Urinary bladder (tissue), 4 donors: ENCODE measurements around the gene ZNF853. TPM values are rescaled to one million over a fixed set of nuclear protein-coding genes. Genes with fewer than 3 reads are reported as not detected.
"Not testable (repeated sequence)": the region's sequence is repeated elsewhere in the genome, so short reads cannot be mapped to it uniquely, and the experiment has no call there.

Source experiments
- DNase-seq: peaks from one replicate; pipeline ENCODE4 v3.0.0-alpha.2; 2015; ENCODE audit errors: extremely low spot score
- H3K27ac ChIP-seq: one replicate; pipeline ENCODE4 v1.5.1; 2013; ENCODE audit warnings: low read depth, mild to moderate bottlenecking, moderate library complexity
- H3K36me3 ChIP-seq: one replicate; pipeline ENCODE4 v1.6.1; 2013; ENCODE audit warnings: mild to moderate bottlenecking, moderate library complexity; ENCODE audit not compliant: insufficient read depth
- H3K4me1 ChIP-seq: one replicate; pipeline ENCODE4 v1.6.1; 2013; ENCODE audit warnings: mild to moderate bottlenecking, moderate library complexity; ENCODE audit not compliant: insufficient read depth
- H3K4me3 ChIP-seq: one replicate; pipeline ENCODE4 v1.5.1; 2013; ENCODE audit warnings: low read depth, low read length
- WGBS: extraction: QIAGEN DNeasy Blood & Tissue Kit; methylation state at CpG from one replicate; pipeline ENCODE4 v1.1.7; 2013; 5-methylcytosine and 5-hydroxymethylcytosine counted together
- polyA plus RNA-seq: library from polyadenylated mRNA; stranded (reverse); fragments of 200-250 nt; gene quantifications from one replicate; pipeline ENCODE4 v1.2.3, GENCODE V29; 2013
- total RNA-seq: library from RNA; depleted of rRNA; stranded (reverse); fragments of >200 nt; gene quantifications from one replicate; pipeline ENCODE4 v1.2.3, GENCODE V29; 2014
- donor health status: healthy with polysubstance abuse.
- donor health status: healthy.

Gene ZNF853
- 6.6 TPM for total RNA-seq
- 13.2 TPM for polyA plus RNA-seq

- no peaks in the 10 kb centered on the region for H3K36me3 ChIP-seq
- 3% methylated on average over 91 of the region's 91 CpGs for WGBS
- H3K4me3 ChIP-seq = peak within 1 kb of the TSS; percentile 84
- DNase-seq = no peak
- H3K27ac ChIP-seq = no peak within 1 kb of the TSS
- peaks cover 3% of the 10 kb centered on the region for H3K4me1 ChIP-seq
These were observed at the start of gene ZNF853 for GRCh38 chr7:6614953-6615722. Gene ZNF853, plus strand, starts transcription at chr7:6615610. Its CDS starts 565 bp downstream, at chr7:6616175.

DNA sequence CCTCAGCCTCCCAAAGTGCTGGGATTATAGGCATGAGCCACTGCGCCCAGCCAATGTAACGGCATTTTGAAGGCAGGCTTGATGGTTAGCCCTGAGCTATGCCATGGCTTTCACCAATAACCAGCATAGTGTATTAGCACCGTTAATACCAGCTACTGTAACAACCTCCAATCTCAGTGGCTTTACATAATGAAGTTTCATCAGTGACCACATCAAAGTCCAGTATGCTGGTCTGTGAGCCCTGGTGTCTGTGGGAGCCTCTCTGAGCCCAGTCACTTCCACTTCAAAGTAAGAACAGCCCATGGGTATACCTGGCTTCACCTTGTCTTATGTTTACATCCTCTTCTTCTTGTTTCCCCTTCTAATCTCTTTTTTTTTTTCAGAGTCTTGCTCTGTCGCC, 49.8 kb upstream of the ZNF853 start:
- Histone ChIP-seq H3K4me3 (no peak overlapping the region), H3K4me1 (no peaks in the 10 kb centered on the region), H3K36me3 (no peaks in the 10 kb centered on the region), H3K27ac (no peak overlapping the region)
- WGBS = 90% methylated on average over 4 of the region's 4 CpGs
- DNase-seq = no peak

DNA sequence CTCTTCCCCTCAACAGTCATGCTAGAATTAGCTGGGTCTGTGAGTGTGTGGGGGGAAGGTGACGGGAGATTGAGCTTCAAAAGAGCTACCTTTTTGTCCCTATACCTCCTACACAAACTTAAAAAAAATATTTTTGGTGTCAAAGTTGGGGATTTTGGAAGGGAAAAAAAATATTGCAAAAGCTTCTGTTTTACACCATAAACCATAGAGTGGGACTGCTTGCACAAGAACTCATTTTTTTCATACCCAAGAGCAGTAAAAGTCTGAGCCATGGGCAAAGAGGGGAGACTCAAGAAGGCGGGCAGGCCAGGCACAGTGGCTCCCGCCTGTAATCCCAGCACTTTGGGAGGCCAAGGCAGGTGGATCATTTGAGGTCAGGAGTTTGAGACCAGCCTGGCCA, 47.5 kb upstream of the ZNF853 start:
- no peak for DNase-seq
- WGBS = 87% methylated on average over 3 of the region's 3 CpGs

GRCh38 chr7:6571160-6571779, 44.1 kb upstream of the ZNF853 start:
- 66% methylated on average over 7 of the region's 7 CpGs for WGBS
- DNase-seq = no peak
- Histone ChIP-seq H3K27ac (no peak overlapping the region), H3K4me3 (no peak overlapping the region), H3K4me1 (no peaks in the 10 kb centered on the region), H3K36me3 (no peaks in the 10 kb centered on the region)

More for the DNA sequence above, 47.5 kb upstream of the ZNF853 start:
- Histone ChIP-seq H3K4me1 (no peaks in the 10 kb centered on the region), H3K36me3 (no peaks in the 10 kb centered on the region), H3K4me3 (no peak overlapping the region), H3K27ac (no peak overlapping the region)

GRCh38 chr7:6575281-6576023, 40.0 kb upstream of the ZNF853 start:
- 77% methylated on average over 9 of the region's 9 CpGs for WGBS
- Histone ChIP-seq H3K36me3 (no peaks in the 10 kb centered on the region), H3K4me1 (no peaks in the 10 kb centered on the region)

GRCh38 chr7:6576024-6576866, 39.2 kb upstream of the ZNF853 start:
- Histone ChIP-seq H3K36me3 (no peaks in the 10 kb centered on the region), H3K4me3 (peak overlapping the region; percentile 66), H3K4me1 (no peaks in the 10 kb centered on the region), H3K27ac (no peak overlapping the region)
- DNase-seq = no peak
- 81% methylated on average over 14 of the region's 14 CpGs for WGBS

More at GRCh38 chr7:6575281-6576023, 40.0 kb upstream of the ZNF853 start:
- no peak for DNase-seq
- no peak overlapping the region for H3K27ac ChIP-seq
- no peak overlapping the region for H3K4me3 ChIP-seq

DNA sequence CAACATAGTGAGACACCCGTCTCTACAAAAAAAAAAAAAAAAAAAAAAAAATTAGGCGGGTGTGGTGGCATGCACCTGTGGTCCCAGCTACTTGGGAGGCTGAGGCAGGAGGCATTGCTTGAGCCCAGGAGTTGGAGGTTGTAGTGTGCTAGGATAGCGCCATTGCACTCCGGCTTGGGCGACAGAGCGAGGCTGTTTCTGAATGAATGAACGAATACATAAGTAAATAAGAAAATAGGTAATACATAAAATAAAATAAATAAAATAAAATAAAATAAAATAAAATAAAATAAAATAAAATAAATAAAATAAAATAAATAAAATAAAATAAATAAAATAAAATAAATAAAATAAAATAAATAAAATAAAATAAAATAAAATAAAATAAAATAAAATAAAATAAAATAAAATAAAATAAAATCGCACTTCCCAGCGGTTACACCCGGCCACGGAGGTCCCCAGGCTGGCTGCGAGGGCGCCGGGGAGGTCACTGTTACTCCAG, 38.5 kb upstream of the ZNF853 start:
- peak overlapping the region; percentile 94 for H3K27ac ChIP-seq
- DNase-seq, H3K36me3 ChIP-seq, H3K4me1 ChIP-seq: not testable (repeated sequence)
- 12% methylated on average over 14 of the region's 14 CpGs for WGBS
- peak overlapping the region; percentile 66 for H3K4me3 ChIP-seq

DNA sequence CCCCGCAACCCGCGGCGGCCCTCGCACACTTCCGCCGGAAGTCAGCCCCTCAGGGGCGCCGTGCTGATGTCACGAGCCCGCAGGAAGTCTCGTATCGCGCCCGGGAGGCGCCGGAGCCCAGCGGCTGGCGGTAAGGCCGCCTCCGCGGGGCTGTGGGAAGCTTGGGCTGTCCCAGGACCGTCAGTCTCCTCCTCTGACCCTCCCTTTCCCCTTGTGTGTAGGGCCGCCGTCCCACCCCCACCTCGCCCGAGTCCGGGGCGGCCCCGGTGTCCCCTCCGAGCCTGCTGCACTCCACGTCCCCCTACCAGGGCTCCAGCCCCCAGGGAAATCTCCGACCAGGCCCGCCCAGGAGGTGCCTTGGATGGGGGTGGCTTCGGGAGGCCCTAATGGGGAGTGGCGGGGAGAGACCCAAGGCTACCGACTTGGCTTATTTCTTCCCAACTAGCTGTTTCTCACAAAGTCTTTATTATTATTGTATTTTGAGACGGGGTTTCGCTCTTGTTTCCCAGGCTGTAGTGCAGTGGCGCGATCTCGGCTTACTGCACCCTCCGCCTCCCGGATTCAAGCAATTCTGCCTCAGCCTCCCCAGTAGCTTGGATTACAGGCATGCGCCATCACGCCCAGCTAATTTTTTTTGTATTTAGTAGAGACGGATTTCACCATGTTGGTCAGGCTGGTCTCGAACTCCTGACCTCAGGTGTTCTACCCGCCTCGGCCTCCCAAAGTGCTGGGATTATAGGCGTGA, 37.9 kb upstream of the ZNF853 start, which contains the start of gene ZDHHC4:
Gene ZDHHC4, plus strand, starts transcription at position 86 of the 745 bp plus-strand sequence. CDS start 3,108 bp downstream, outside the sequence.
- 11% methylated on average over 51 of the region's 51 CpGs for WGBS
- Histone ChIP-seq H3K4me1 (no peaks in the 10 kb centered on the region), H3K27ac (peak within 1 kb of the TSS; percentile 94), H3K4me3 (peak within 1 kb of the TSS; percentile 66), H3K36me3 (no peaks in the 10 kb centered on the region)
- DNase-seq = peak; percentile 45

DNA sequence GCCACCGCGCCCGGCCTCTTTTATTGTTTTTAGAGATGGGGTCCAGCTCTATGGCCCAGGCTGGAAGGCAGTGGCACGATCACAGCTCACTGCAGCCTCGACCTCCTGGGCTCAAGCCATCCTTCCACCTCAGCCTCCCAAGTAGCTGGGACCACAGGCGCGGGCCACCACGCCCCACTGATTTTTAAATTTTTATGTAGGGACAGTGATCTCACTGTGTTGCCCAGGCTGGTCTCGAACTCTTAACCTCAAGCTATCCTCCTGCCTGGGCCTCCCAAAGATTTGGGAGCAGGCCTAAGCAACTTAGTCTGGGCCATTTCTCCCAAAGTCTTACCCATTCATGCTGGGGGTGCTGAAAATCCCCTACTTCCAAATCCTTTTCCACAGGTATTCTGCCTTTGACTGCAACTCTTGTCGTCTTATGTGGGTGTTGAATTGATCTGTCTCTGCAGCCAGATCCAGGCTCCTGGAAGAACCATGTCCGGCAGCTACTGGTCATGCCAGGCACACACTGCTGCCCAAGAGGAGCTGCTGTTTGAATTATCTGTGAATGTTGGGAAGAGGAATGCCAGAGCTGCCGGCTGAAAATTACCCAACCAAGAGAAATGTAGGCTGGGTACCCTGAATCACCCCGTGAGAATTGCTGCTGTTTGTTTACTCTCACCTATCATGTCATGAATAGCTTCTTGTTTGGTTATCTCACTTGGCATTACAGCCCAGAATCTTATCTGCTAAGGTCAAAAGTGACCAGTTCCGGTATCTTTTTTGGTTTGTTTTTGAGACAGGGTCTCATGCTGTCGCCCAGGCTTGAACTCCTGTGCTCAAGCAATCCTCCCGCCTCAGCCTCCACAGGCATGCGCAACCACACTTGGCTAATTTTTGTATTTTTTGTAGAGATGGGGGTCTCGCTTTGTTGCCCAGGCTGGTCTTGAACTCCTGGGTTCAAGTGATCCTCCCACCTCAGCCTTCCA, 37.0 kb upstream of the ZNF853 start:
- Histone ChIP-seq H3K27ac (no peak overlapping the region), H3K36me3 (no peaks in the 10 kb centered on the region), H3K4me1 (no peaks in the 10 kb centered on the region), H3K4me3 (no peak overlapping the region)
- 89% methylated on average over 18 of the region's 18 CpGs for WGBS
- no peak for DNase-seq

- no peak for DNase-seq
- Histone ChIP-seq H3K27ac (no peak overlapping the region), H3K36me3 (no peaks in the 10 kb centered on the region), H3K4me1 (no peaks in the 10 kb centered on the region), H3K4me3 (no peak overlapping the region)
- 89% methylated on average over 4 of the region's 4 CpGs for WGBS
These were observed 36.0 kb upstream of the ZNF853 start for GRCh38 chr7:6579446-6579845.

- DNase-seq, H3K27ac ChIP-seq, H3K4me3 ChIP-seq, H3K4me1 ChIP-seq, H3K36me3 ChIP-seq: not testable (repeated sequence)
- WGBS = 94% methylated on average over 8 of the region's 8 CpGs
These were observed 29.5 kb upstream of the ZNF853 start for GRCh38 chr7:6585746-6586432.
